K562 (cell line): ENCODE measurements around the gene ARHGAP24. TPM values are rescaled to one million over a fixed set of nuclear protein-coding genes. Genes with fewer than 3 reads are reported as not detected.

Experiments used
- ATAC-seq: fragments of 200-7000 bp; cut with Tn5 transposase; 3 replicates; pipeline ENCODE4 v1.9.1; 2020; ENCODE audit warnings: moderate library complexity
- BruUV-seq: library from RNA; stranded (reverse); fragments of 400-500 nt; replicated peaks from 2 replicates; lab custom pipeline; 2021; lab: Mats Ljungman, UMichigan
- CTCF ChIA-PET: fragments of 300-600 bp; formaldehyde crosslinking; extraction: SDS; loops from one replicate; lab custom pipeline; 2021; ENCODE audit warnings: low intra/inter-chr PET ratio; lab: Yijun Ruan, JAX
- POLR2A ChIA-PET: fragments of 300-600, 350-650 bp; sonication (Branson Sonifier 250); formaldehyde crosslinking; extraction: SDS; loops from one replicate; lab custom pipeline; 2021; ENCODE audit warnings: antibody characterized with exemption, inconsistent platforms; lab: Yijun Ruan, JAX
- DNase-seq, 4 experiments: peaks; one replicate each; pipeline versions ENCODE4 v3.0.0 to v3.0.0-alpha.2; 2011 to 2018; ENCODE audit warnings: low spot score in 3 of 4, mixed read lengths in 3 of 4; ENCODE audit errors: extremely low read depth in 1 of 4
- FAIRE-seq: peaks from 2 replicates; lab custom pipeline; 2011; peaks lifted over from hg19 to GRCh38; lab: Jason Lieb, UNC
- H2AFZ ChIP-seq: 2 replicates; pipeline ENCODE4 v1.6.0; 2011; ENCODE audit warnings: low read depth, low read length, control low read depth, inconsistent platforms
- H3K27ac ChIP-seq: fragments of 200-600 bp; 3 replicates; pipeline ENCODE4 v1.8.0; 2011; ENCODE audit warnings: low read depth, mild to moderate bottlenecking, control low read depth, inconsistent platforms, low read length, moderate library complexity, mixed read lengths; ENCODE audit errors: extremely low read depth
- H3K27me3 ChIP-seq, 2 experiments: fragments of 300-600 bp in 1 of 2; 2 replicates in 1 of 2; 3 replicates in 1 of 2; pipeline versions ENCODE4 v1.6.0 to v1.8.0; 2011; ENCODE audit warnings: inconsistent platforms in 2 of 2, low read length in 2 of 2, mild to moderate bottlenecking in 1 of 2, mixed read lengths in 1 of 2, moderate library complexity in 1 of 2; ENCODE audit not compliant: control insufficient read depth in 2 of 2, insufficient read depth in 2 of 2
- H3K36me3 ChIP-seq: fragments of 300-600 bp; 3 replicates; pipeline ENCODE4 v1.8.0; 2011; ENCODE audit warnings: mild to moderate bottlenecking, low read length, inconsistent platforms; ENCODE audit not compliant: control insufficient read depth, insufficient read depth
- H3K4me1 ChIP-seq, 2 experiments: fragments of 200-600 bp in 1 of 2; replicated peaks in 1 of 2; 2 replicates in 1 of 2; 3 replicates in 1 of 2; pipeline versions ENCODE4 v1.5.1 to v1.8.0; 2011; ENCODE audit warnings: inconsistent platforms in 2 of 2, low read length in 2 of 2, mild to moderate bottlenecking in 1 of 2, mixed read lengths in 1 of 2, moderate library complexity in 1 of 2; ENCODE audit not compliant: control insufficient read depth in 2 of 2, insufficient read depth in 2 of 2
- H3K4me2 ChIP-seq: 2 replicates; pipeline ENCODE4 v1.6.1; 2011; ENCODE audit warnings: low read length, control low read depth, inconsistent platforms, mixed read lengths; ENCODE audit not compliant: insufficient read depth
- H3K4me3 ChIP-seq: fragments of 200-600 bp; sonication (generic), shearing (Covaris generic); 2 replicates; pipeline ENCODE4 v1.5.1; 2016; ENCODE audit warnings: control low read depth, inconsistent platforms
- H3K79me2 ChIP-seq: fragments of 200-600 bp; 3 replicates; pipeline ENCODE4 v1.8.0; 2011; ENCODE audit warnings: low read length, inconsistent platforms; ENCODE audit not compliant: control insufficient read depth, insufficient read depth
- H3K9ac ChIP-seq, 2 experiments: 2 replicates each; pipeline versions ENCODE4 v1.6.0 to v1.6.1; 2011; ENCODE audit warnings: low read depth in 2 of 2, low read length in 2 of 2, control low read depth in 1 of 2, inconsistent platforms in 1 of 2, mild to moderate bottlenecking in 1 of 2, mixed read lengths in 1 of 2; ENCODE audit not compliant: insufficient read depth in 1 of 2
- H3K9me1 ChIP-seq: one replicate; pipeline ENCODE4 v1.6.0; 2011; ENCODE audit warnings: inconsistent platforms, mild to moderate bottlenecking, low read length, moderate library complexity; ENCODE audit not compliant: control insufficient read depth, insufficient read depth
- H3K9me3 ChIP-seq: replicated peaks from 2 replicates; pipeline ENCODE4 v1.5.1; 2011; ENCODE audit warnings: low read depth, low read length, inconsistent platforms; ENCODE audit not compliant: control insufficient read depth, insufficient read depth
- H4K20me1 ChIP-seq: replicated peaks from 2 replicates; pipeline ENCODE4 v1.6.1; 2011; ENCODE audit warnings: low read length, inconsistent platforms, mixed read lengths; ENCODE audit not compliant: control insufficient read depth, insufficient read depth
- BRD4 ChIP-seq: fragments of 200-600 bp; sonication (generic); IDR thresholded peaks from 2 replicates; pipeline ENCODE4 v1.6.1; 2017; ENCODE audit warnings: inconsistent platforms
- CBFB ChIP-seq: sonication (generic); formaldehyde crosslinking; IDR thresholded peaks from 2 replicates; pipeline ENCODE4 v1.4.0; 2020; ENCODE audit warnings: mild to moderate bottlenecking, missing genetic modification reagents
- FOS ChIP-seq: IDR thresholded peaks from 3 replicates; pipeline ENCODE4 v1.6.1; 2011; ENCODE audit not compliant: insufficient read length; ENCODE audit errors: extremely low read depth
- HIVEP1 ChIP-seq: fragments of 250-450 bp; sonication (Bioruptor Pico); IDR thresholded peaks from 2 replicates; pipeline ENCODE4 v1.4.0; 2020; ENCODE audit warnings: mild to moderate bottlenecking
- MAZ ChIP-seq, 2 experiments: fragments of 450-650 bp in 1 of 2; sonication (generic) in 1 of 2; formaldehyde crosslinking; IDR thresholded peaks in 1 of 2; conservative IDR thresholded peaks in 1 of 2; 2 replicates each; pipeline versions ENCODE4 v1.4.0 to v1.5.0; 2020; ENCODE audit warnings: mild to moderate bottlenecking in 1 of 2, missing genetic modification reagents in 1 of 2
- MYBL2 ChIP-seq, 2 experiments: fragments of 450-650 bp in 1 of 2; sonication (generic) in 1 of 2; formaldehyde crosslinking in 1 of 2; IDR thresholded peaks; 2 replicates each; pipeline versions ENCODE4 v1.6.1 to v1.8.1; 2017 to 2022; ENCODE audit warnings: borderline replicate concordance in 1 of 2, inconsistent platforms in 1 of 2, low read depth in 1 of 2, mild to moderate bottlenecking in 1 of 2, missing genetic modification reagents in 1 of 2, moderate library complexity in 1 of 2
- OTX1 ChIP-seq: fragments of 450-650 bp; formaldehyde crosslinking; IDR thresholded peaks from 2 replicates; pipeline ENCODE4 v1.4.0; 2022; ENCODE audit warnings: mild to moderate bottlenecking
- RBBP5 ChIP-seq: fragments of 200-600 bp; sonication (generic); IDR thresholded peaks from 2 replicates; pipeline ENCODE4 v1.6.1; 2012; ENCODE audit warnings: borderline replicate concordance, mild to moderate bottlenecking, low read length, control low read depth, inconsistent platforms; ENCODE audit not compliant: insufficient read depth, poor library complexity, severe bottlenecking
- RBM17 ChIP-seq: fragments of 200-400 bp; formaldehyde crosslinking; IDR thresholded peaks from 2 replicates; pipeline ENCODE4 v1.6.1; 2017; ENCODE audit warnings: low read depth, mild to moderate bottlenecking, low read length, borderline replicate concordance
- RUNX1 ChIP-seq: sonication (generic); IDR thresholded peaks from 2 replicates; pipeline ENCODE4 v1.6.1; 2016; ENCODE audit warnings: antibody characterized with exemption, low read depth
- SLC30A9 ChIP-seq: fragments of 250-450 bp; sonication (Bioruptor Pico); IDR thresholded peaks from 2 replicates; pipeline ENCODE4 v1.8.0; 2022; ENCODE audit warnings: mild to moderate bottlenecking, moderate library complexity
- SRSF9 ChIP-seq: fragments of 200-400 bp; formaldehyde crosslinking; IDR thresholded peaks from 2 replicates; pipeline ENCODE4 v1.6.1; 2017; ENCODE audit warnings: low read depth, low read length, borderline replicate concordance
- TCF7 ChIP-seq: sonication (generic); IDR thresholded peaks from 2 replicates; pipeline ENCODE4 v1.6.1; 2016; ENCODE audit warnings: antibody characterized with exemption, borderline replicate concordance
- UBTF ChIP-seq, 2 experiments: IDR thresholded peaks; 2 replicates each; pipeline ENCODE4 v1.6.1; 2012; ENCODE audit warnings: improper control_type of control experiment in 2 of 2, low read depth in 2 of 2, low read length in 2 of 2, borderline replicate concordance in 1 of 2
- YBX1 ChIP-seq: fragments of 450-650 bp; IDR thresholded peaks from 2 replicates; pipeline ENCODE4 v1.7.1; 2016; ENCODE audit warnings: mild to moderate bottlenecking
- in situ Hi-C: fragments of 300-500 bp; cut with MboI; formaldehyde crosslinking; loops from 4 replicates; pipeline ENCODE4 v1.15.0; 2018; ENCODE audit warnings: inconsistent platforms, mixed read lengths
- intact Hi-C: fragments of 100-400 bp; cut with micrococcal nuclease; formaldehyde crosslinking; loops from 2 replicates; pipeline ENCODE4 v1.14.2; 2022
- polyA plus RNA-seq, 8 experiments: library from polyadenylated mRNA; depleted of rRNA in 4 of 8; stranded (reverse) in 5 of 8; unstranded in 3 of 8; fragments of >200 nt; fragmentation: Nextera tagmentation in 2 of 8; fragmentation: Illumina TruSeq in 1 of 8; extraction: Ambion mirVana in 2 of 8; extraction: Trizol in 1 of 8; gene quantifications; 2 replicates each; pipeline versions ENCODE4 v1.2.1 to v1.2.3, GENCODE V29; 2011 to 2014; ENCODE audit warnings: inconsistent platforms in 1 of 8, missing spikeins in 1 of 8
- total RNA-seq, 7 experiments: library from RNA; depleted of rRNA in 6 of 7; stranded (reverse); fragments of >200 nt in 6 of 7; fragmentation: Illumina TruSeq in 2 of 7; extraction: Trizol in 2 of 7; gene quantifications; 2 replicates each; pipeline versions ENCODE4 v1.2.1 to v1.2.3, GENCODE V29; 2011 to 2021; ENCODE audit warnings: low replicate concordance in 1 of 7
- TF ChIP-seq, protein P1 (sequence below): fragments of 250-450 bp; sonication (Bioruptor Pico); IDR thresholded peaks from 2 replicates; pipeline ENCODE4 v1.8.0; 2022; ENCODE audit warnings: inconsistent platforms, mild to moderate bottlenecking, moderate library complexity, borderline replicate concordance

ARHGAP24 gene
- total and polyA plus RNA-seq, 9 of the 15 experiments (the other 6 are each of a cell fraction or from before 2014, with no cell fraction given): 8.0 to 22.6 (median 14.0) TPM

- Histone ChIP-seq H3K4me3 (no peak overlapping the region), H4K20me1 (no peaks in the 10 kb centered on the region), H3K9ac (no peak overlapping the region), H3K27ac (no peak overlapping the region), H2AFZ (no peak overlapping the region), H3K9me3 (no peaks in the 10 kb centered on the region), H3K4me2 (no peak overlapping the region), H3K4me1 (no peaks in the 10 kb centered on the region), H3K79me2 (no peaks in the 10 kb centered on the region), H3K9me1 (no peaks in the 10 kb centered on the region), H3K27me3 (no peaks in the 10 kb centered on the region), H3K36me3 (no peaks in the 10 kb centered on the region)
- ChIA-PET POLR2A (interaction anchor here (0.8 kb wide), 1 partner anchor 11 kb away, joined by 3 read pairs; no protein-coding TSS in a partner anchor), CTCF (no interaction called here)
- DNase-seq (no peak), ATAC-seq (no peak), FAIRE-seq (no peak)
- intact Hi-C loops: no loop called here
- in situ Hi-C loops: no loop called here
- no TSS peak for BruUV-seq
- no peak for TF ChIP-seq RBBP5
- TF ChIP-seq HIVEP1 (CRISPR knock-in tag): no peak
- TF ChIP-seq RBM17: no peak
- no peak for TF ChIP-seq CBFB (CRISPR knock-in tag)
- TF ChIP-seq OTX1: no peak
- TF ChIP-seq, protein P1, sequence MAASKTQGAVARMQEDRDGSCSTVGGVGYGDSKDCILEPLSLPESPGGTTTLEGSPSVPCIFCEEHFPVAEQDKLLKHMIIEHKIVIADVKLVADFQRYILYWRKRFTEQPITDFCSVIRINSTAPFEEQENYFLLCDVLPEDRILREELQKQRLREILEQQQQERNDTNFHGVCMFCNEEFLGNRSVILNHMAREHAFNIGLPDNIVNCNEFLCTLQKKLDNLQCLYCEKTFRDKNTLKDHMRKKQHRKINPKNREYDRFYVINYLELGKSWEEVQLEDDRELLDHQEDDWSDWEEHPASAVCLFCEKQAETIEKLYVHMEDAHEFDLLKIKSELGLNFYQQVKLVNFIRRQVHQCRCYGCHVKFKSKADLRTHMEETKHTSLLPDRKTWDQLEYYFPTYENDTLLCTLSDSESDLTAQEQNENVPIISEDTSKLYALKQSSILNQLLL (CRISPR knock-in tag): no peak
- TF ChIP-seq UBTF (IDR thresholded peaks at IDR 0.05; ENCODE audit: borderline replicate concordance in 1 of 2, low read depth in 2 of 2, low read length in 2 of 2): no peak
- no peak for TF ChIP-seq FOS
- TF ChIP-seq TCF7: no peak
- TF ChIP-seq SRSF9: no peak
- TF ChIP-seq MAZ (CRISPR knock-in tag; conservative IDR thresholded peaks at IDR 0.05 in 1 of 2, IDR thresholded peaks at IDR 0.05 in 1 of 2): no peak
- TF ChIP-seq SLC30A9 (CRISPR knock-in tag): no peak
- TF ChIP-seq BRD4: no peak
- no peak for TF ChIP-seq YBX1
- TF ChIP-seq RUNX1: no peak
- no peak for TF ChIP-seq MYBL2 (IDR thresholded peaks at IDR 0.05; ENCODE audit: low read depth)
- no peak for TF ChIP-seq MYBL2 (CRISPR knock-in tag; IDR thresholded peaks at IDR 0.05; ENCODE audit: borderline replicate concordance)
Observed at GRCh38 chr4:85808864-85809263, 333.9 kb downstream of the ARHGAP24 start.
